ENCODE measurements around the gene DUSP22.

The DUSP22 gene

DNA sequence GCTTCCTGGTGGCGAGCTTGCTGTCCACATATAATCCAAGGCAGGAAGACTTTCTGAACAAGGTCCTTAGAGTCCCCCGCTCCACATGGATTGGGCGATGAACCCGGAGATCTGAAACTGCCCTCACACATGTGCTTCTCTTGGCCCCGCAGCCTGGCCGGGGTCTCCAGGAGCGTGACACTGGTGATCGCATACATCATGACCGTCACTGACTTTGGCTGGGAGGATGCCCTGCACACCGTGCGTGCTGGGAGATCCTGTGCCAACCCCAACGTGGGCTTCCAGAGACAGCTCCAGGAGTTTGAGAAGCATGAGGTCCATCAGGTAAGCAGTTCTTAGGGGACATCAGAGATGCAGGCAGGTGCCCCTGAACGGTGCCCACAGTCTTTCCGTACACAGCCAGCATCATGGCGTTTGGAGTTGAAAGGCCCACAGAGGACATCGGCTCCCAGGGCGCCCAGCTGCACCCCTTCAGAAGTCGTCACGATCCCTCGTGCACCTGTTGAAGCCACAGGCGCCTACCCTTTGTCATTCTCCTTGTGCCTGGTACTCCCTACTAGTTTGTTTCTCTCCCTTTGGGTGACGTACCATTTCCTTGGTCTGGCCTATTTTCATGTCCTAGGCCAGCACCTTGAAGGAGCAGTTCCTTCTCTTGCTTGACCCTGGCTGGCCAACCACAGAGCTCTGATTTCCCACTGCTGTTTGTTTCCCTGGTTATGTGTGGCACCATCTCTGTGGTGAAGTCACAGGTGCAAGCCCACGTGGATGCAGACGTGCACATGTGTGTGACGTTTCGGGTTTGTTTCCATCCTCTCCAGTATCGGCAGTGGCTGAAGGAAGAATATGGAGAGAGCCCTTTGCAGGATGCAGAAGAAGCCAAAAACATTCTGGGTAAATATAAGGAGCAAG is 55.9 kb downstream of the DUSP22 start:
- Histone ChIP-seq H3K4me1 (no peaks in the 10 kb centered on the region), H3K27me3 (ENCODE audit: control insufficient read depth, insufficient read depth, low read length) (no peaks in the 10 kb centered on the region), H3K36me3 (ENCODE audit: control insufficient read depth, insufficient read depth, low read length) (no peaks in the 10 kb centered on the region), H2AFZ (no peak overlapping the region), H3K79me2 (no peaks in the 10 kb centered on the region), H3K4me3 (ENCODE audit: low read depth, low read length) (no peak overlapping the region), H3K4me2 (ENCODE audit: low read length) (no peak overlapping the region), H3K9ac (no peak overlapping the region), H3K9me3 (ENCODE audit: control insufficient read depth, low read length) (no peaks in the 10 kb centered on the region), H3K27ac (no peak overlapping the region)
- TF ChIP-seq, protein P1, sequence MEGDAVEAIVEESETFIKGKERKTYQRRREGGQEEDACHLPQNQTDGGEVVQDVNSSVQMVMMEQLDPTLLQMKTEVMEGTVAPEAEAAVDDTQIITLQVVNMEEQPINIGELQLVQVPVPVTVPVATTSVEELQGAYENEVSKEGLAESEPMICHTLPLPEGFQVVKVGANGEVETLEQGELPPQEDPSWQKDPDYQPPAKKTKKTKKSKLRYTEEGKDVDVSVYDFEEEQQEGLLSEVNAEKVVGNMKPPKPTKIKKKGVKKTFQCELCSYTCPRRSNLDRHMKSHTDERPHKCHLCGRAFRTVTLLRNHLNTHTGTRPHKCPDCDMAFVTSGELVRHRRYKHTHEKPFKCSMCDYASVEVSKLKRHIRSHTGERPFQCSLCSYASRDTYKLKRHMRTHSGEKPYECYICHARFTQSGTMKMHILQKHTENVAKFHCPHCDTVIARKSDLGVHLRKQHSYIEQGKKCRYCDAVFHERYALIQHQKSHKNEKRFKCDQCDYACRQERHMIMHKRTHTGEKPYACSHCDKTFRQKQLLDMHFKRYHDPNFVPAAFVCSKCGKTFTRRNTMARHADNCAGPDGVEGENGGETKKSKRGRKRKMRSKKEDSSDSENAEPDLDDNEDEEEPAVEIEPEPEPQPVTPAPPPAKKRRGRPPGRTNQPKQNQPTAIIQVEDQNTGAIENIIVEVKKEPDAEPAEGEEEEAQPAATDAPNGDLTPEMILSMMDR (IDR thresholded peaks at IDR 0.05) = no peak

GRCh38 chr6:348860-349396 is 56.6 kb downstream of the DUSP22 start:
- no peak overlapping the region for H3K9ac ChIP-seq
- H3K4me2 ChIP-seq (ENCODE audit: low read length) = no peak overlapping the region
- H3K4me1 ChIP-seq = no peaks in the 10 kb centered on the region
- H3K4me3 ChIP-seq (ENCODE audit: low read depth, low read length) = no peak overlapping the region
- no peaks in the 10 kb centered on the region for H3K36me3 ChIP-seq (ENCODE audit: control insufficient read depth, insufficient read depth, low read length)
- H3K27me3 ChIP-seq (ENCODE audit: control insufficient read depth, insufficient read depth, low read length) = no peaks in the 10 kb centered on the region
- no peaks in the 10 kb centered on the region for H3K79me2 ChIP-seq
- TF ChIP-seq, protein P1 (IDR thresholded peaks at IDR 0.05) = no peak
- no peak overlapping the region for H3K27ac ChIP-seq
- no peaks in the 10 kb centered on the region for H3K9me3 ChIP-seq (ENCODE audit: control insufficient read depth, low read length)
- H2AFZ ChIP-seq = no peak overlapping the region

- H3K79me2 ChIP-seq = no peaks in the 10 kb centered on the region
- no peak overlapping the region for H2AFZ ChIP-seq
- H3K27me3 ChIP-seq (ENCODE audit: control insufficient read depth, insufficient read depth, low read length) = no peaks in the 10 kb centered on the region
- H3K9ac ChIP-seq = no peak overlapping the region
- H3K4me1 ChIP-seq = no peaks in the 10 kb centered on the region
- TF ChIP-seq, protein P1 (IDR thresholded peaks at IDR 0.05) = no peak
- no peaks in the 10 kb centered on the region for H3K36me3 ChIP-seq (ENCODE audit: control insufficient read depth, insufficient read depth, low read length)
- no peak overlapping the region for H3K27ac ChIP-seq
- no peak overlapping the region for H3K4me3 ChIP-seq (ENCODE audit: low read depth, low read length)
- no peak overlapping the region for H3K4me2 ChIP-seq (ENCODE audit: low read length)
- H3K9me3 ChIP-seq (ENCODE audit: control insufficient read depth, low read length) = no peaks in the 10 kb centered on the region
Measured at GRCh38 chr6:349491-349921, 57.2 kb downstream of the DUSP22 start.

- Histone ChIP-seq H3K4me2 (ENCODE audit: low read length) (no peak overlapping the region), H2AFZ (no peak overlapping the region), H3K27ac (no peak overlapping the region), H3K9ac (no peak overlapping the region), H3K4me3 (ENCODE audit: low read depth, low read length) (no peak overlapping the region), H3K27me3 (ENCODE audit: control insufficient read depth, insufficient read depth, low read length) (no peaks in the 10 kb centered on the region), H3K36me3 (ENCODE audit: control insufficient read depth, insufficient read depth, low read length) (no peaks in the 10 kb centered on the region), H3K79me2 (no peaks in the 10 kb centered on the region), H3K4me1 (no peaks in the 10 kb centered on the region), H3K9me3 (ENCODE audit: control insufficient read depth, low read length) (no peaks in the 10 kb centered on the region)
- TF ChIP-seq, protein P1 (IDR thresholded peaks at IDR 0.05) = no peak
Measured at GRCh38 chr6:350371-350770, 58.1 kb downstream of the DUSP22 start.
